CD14-positive monocyte (primary cell): ENCODE data around the gene DDR1. TPM values are rescaled to one million over a fixed set of nuclear protein-coding genes. Genes with fewer than 3 reads are reported as not detected.

ENCODE experiments used
- DNase-seq, 3 donors: peaks; one replicate each; pipeline ENCODE4 v3.0.0-alpha.2; 2011 to 2022
- H2AFZ ChIP-seq: 2 replicates; pipeline ENCODE4 v1.6.0; 2012; ENCODE audit warnings: mild to moderate bottlenecking, low read depth, low read length, inconsistent platforms; ENCODE audit not compliant: insufficient read depth, poor library complexity, severe bottlenecking
- H3K27ac ChIP-seq, 2 donors: 1 replicate in 1 of 2; 2 replicates in 1 of 2; pipeline ENCODE4 v1.5.1; 2012 to 2013; ENCODE audit warnings: low read length in 2 of 2, control low read depth in 1 of 2, inconsistent platforms in 1 of 2, low read depth in 1 of 2, mild to moderate bottlenecking in 1 of 2
- H3K27me3 ChIP-seq, 2 donors: one replicate each; pipeline versions ENCODE4 v1.6.0 to v1.6.1; 2011 to 2013; ENCODE audit warnings: low read length in 2 of 2; ENCODE audit not compliant: control insufficient read depth in 2 of 2, insufficient read depth in 2 of 2
- H3K36me3 ChIP-seq, 2 donors: replicated peaks in 1 of 2; 1 replicate in 1 of 2; 2 replicates in 1 of 2; pipeline versions ENCODE4 v1.5.1 to v1.6.1; 2012 to 2013; ENCODE audit warnings: low read length in 2 of 2, control low read depth in 1 of 2, inconsistent platforms in 1 of 2, mild to moderate bottlenecking in 1 of 2; ENCODE audit not compliant: insufficient read depth in 2 of 2, control insufficient read depth in 1 of 2
- H3K4me1 ChIP-seq, 2 donors: 1 replicate in 1 of 2; 2 replicates in 1 of 2; pipeline versions ENCODE4 v1.5.1 to v1.6.1; 2012 to 2013; ENCODE audit warnings: low read length in 2 of 2, control low read depth in 1 of 2, inconsistent platforms in 1 of 2, mild to moderate bottlenecking in 1 of 2, moderate library complexity in 1 of 2; ENCODE audit not compliant: insufficient read depth in 2 of 2, control insufficient read depth in 1 of 2
- H3K4me2 ChIP-seq: replicated peaks from 2 replicates; pipeline ENCODE3; 2012; ENCODE audit warnings: low read length, moderate library complexity, mild to moderate bottlenecking; ENCODE audit not compliant: poor library complexity, severe bottlenecking; ENCODE audit errors: extremely low read depth
- H3K4me3 ChIP-seq, 3 experiments: fragments of 200-600 bp in 1 of 3; sonication (generic) in 1 of 3; replicated peaks in 1 of 3; 1 replicate in 2 of 3; 2 replicates in 1 of 3; pipeline ENCODE4 v1.5.1; 2011 to 2013; ENCODE audit warnings: low read length in 3 of 3, mild to moderate bottlenecking in 3 of 3, control low read depth in 2 of 3, low read depth in 2 of 3, inconsistent platforms in 1 of 3, moderate library complexity in 1 of 3
- H3K79me2 ChIP-seq: 2 replicates; pipeline ENCODE4 v1.6.0; 2012; ENCODE audit warnings: mild to moderate bottlenecking, control low read depth, inconsistent platforms, low read length, moderate library complexity; ENCODE audit not compliant: insufficient read depth
- H3K9ac ChIP-seq: 2 replicates; pipeline ENCODE4 v1.6.0; 2017; ENCODE audit warnings: low read length, mild to moderate bottlenecking; ENCODE audit not compliant: insufficient read depth, poor library complexity, severe bottlenecking
- H3K9me3 ChIP-seq, 2 donors: replicated peaks in 1 of 2; 1 replicate in 1 of 2; 2 replicates in 1 of 2; pipeline versions ENCODE4 v1.5.1 to v1.6.1; 2012 to 2013; ENCODE audit warnings: low read length in 2 of 2, control low read depth in 1 of 2; ENCODE audit not compliant: control insufficient read depth in 1 of 2, insufficient read depth in 1 of 2
- H4K20me1 ChIP-seq: 2 replicates; pipeline ENCODE4 v1.6.0; 2012; ENCODE audit warnings: mild to moderate bottlenecking, low read length, control low read depth, moderate library complexity; ENCODE audit not compliant: insufficient read depth
- H3K27ac Mint-ChIP-seq, 7 donors: one replicate each; pipeline ENCODE4 v1.8.0; 2020; ENCODE audit warnings: mild to moderate bottlenecking in 7 of 7, mixed read lengths in 7 of 7, moderate library complexity in 6 of 7, inconsistent platforms in 2 of 7
- H3K27me3 Mint-ChIP-seq, 3 donors: one replicate each; pipeline ENCODE4 v1.8.0; 2021 to 2022; ENCODE audit warnings: low read depth in 3 of 3, mild to moderate bottlenecking in 3 of 3, mixed read lengths in 3 of 3, moderate library complexity in 3 of 3, inconsistent platforms in 1 of 3
- H3K36me3 Mint-ChIP-seq, 2 donors: one replicate each; pipeline ENCODE4 v1.8.0; 2020; ENCODE audit warnings: mixed read lengths in 2 of 2, inconsistent platforms in 1 of 2, mild to moderate bottlenecking in 1 of 2
- H3K4me1 Mint-ChIP-seq: one replicate; pipeline ENCODE4 v1.8.0; 2020; ENCODE audit warnings: mild to moderate bottlenecking, mixed read lengths
- H3K4me3 Mint-ChIP-seq, 2 donors: one replicate each; pipeline ENCODE4 v1.8.0; 2020; ENCODE audit warnings: mild to moderate bottlenecking in 2 of 2, mixed read lengths in 2 of 2, moderate library complexity in 1 of 2
- H3K9me3 Mint-ChIP-seq, 7 donors: one replicate each; pipeline ENCODE4 v1.8.0; 2020 to 2022; ENCODE audit warnings: mixed read lengths in 7 of 7, mild to moderate bottlenecking in 6 of 7, moderate library complexity in 6 of 7, inconsistent platforms in 2 of 7
- CTCF ChIP-seq: fragments of 200-600 bp; IDR thresholded peaks from one replicate; pipeline ENCODE4 v1.8.0; 2022; ENCODE audit warnings: antibody characterized with exemption, mild to moderate bottlenecking
- WGBS: methylation state at CpG from one replicate; pipeline ENCODE4 v1.1.5; 2013; ENCODE audit warnings: missing lambda C conversion rate; ENCODE audit not compliant: insufficient coverage; 5-methylcytosine and 5-hydroxymethylcytosine counted together
- intact Hi-C, 2 donors: fragments of 100-400 bp; cut with micrococcal nuclease; formaldehyde crosslinking; loops; one replicate each; pipeline versions ENCODE4 v1.15.0 to v1.15.1; 2023
- polyA plus RNA-seq, 3 donors: library from polyadenylated mRNA; depleted of rRNA in 1 of 3; unstranded in 2 of 3; stranded (reverse) in 1 of 3; fragments of 300-500 nt in 2 of 3; fragments of >200 nt in 1 of 3; fragmentation: Illumina TruSeq in 2 of 3; gene quantifications; 1 replicate in 2 of 3; 2 replicates in 1 of 3; pipeline ENCODE4 v1.2.3, GENCODE V29; 2012 to 2021

The DDR1 gene
- polyA plus RNA-seq, 3 donors = 0.39 to 1.0 (median 0.51) TPM

GRCh38 chr6:30891816-30892538 lies 7.7 kb downstream of the DDR1 start:
- 61% methylated on average over 14 of the region's 21 CpGs for WGBS
- Histone ChIP-seq H4K20me1 (no peaks in the 10 kb centered on the region), H3K27ac (no peak overlapping the region), H2AFZ (no peak overlapping the region), H3K9me3 (no peaks in the 10 kb centered on the region), H3K9ac (no peak overlapping the region), H3K4me3 (no peak overlapping the region), H3K36me3 (no peaks in the 10 kb centered on the region), H3K27me3 (peaks cover 0 to under 1% of the 10 kb centered on the region in 2 donors), H3K4me1 (no peaks in the 10 kb centered on the region), H3K79me2 (no peaks in the 10 kb centered on the region), H3K4me2 (no peak overlapping the region)
- H3K36me3 Mint-ChIP-seq = no peaks in the 10 kb centered on the region
- no peak overlapping the region for H3K4me3 Mint-ChIP-seq
- peaks cover 3 to 13% (median 4%) of the 10 kb centered on the region in 3 donors for H3K27me3 Mint-ChIP-seq
- TF ChIP-seq CTCF = no peak
- DNase-seq = no peak
- H3K4me1 Mint-ChIP-seq = no peaks in the 10 kb centered on the region
- no peak overlapping the region for H3K27ac Mint-ChIP-seq
- H3K9me3 Mint-ChIP-seq = no peaks in the 10 kb centered on the region
- intact Hi-C loops = no loop called here

GRCh38 chr6:30893001-30893591 lies 8.8 kb downstream of the DDR1 start:
- 96% methylated on average over 12 of the region's 16 CpGs for WGBS

More at GRCh38 chr6:30893001-30893591, 8.8 kb downstream of the DDR1 start:
- H3K27ac Mint-ChIP-seq = no peak overlapping the region
- DNase-seq = no peak
- H3K27me3 ChIP-seq = no peaks in the 10 kb centered on the region
- no peak overlapping the region for H3K9ac ChIP-seq
- H3K4me3 Mint-ChIP-seq = no peak overlapping the region
- TF ChIP-seq CTCF = no peak
- H3K27me3 Mint-ChIP-seq = peaks cover 4 to 13% (median 5%) of the 10 kb centered on the region in 3 donors
- no peaks in the 10 kb centered on the region for H3K9me3 ChIP-seq
- H3K27ac ChIP-seq = no peak overlapping the region
- no peaks in the 10 kb centered on the region for H4K20me1 ChIP-seq
- no peaks in the 10 kb centered on the region for H3K4me1 ChIP-seq
- intact Hi-C loops = no loop called here
- no peak overlapping the region for H2AFZ ChIP-seq
- H3K79me2 ChIP-seq = no peaks in the 10 kb centered on the region
- H3K4me2 ChIP-seq = no peak overlapping the region
- no peak overlapping the region for H3K4me3 ChIP-seq
- no peaks in the 10 kb centered on the region for H3K36me3 ChIP-seq
- H3K9me3 Mint-ChIP-seq = no peaks in the 10 kb centered on the region
- no peaks in the 10 kb centered on the region for H3K4me1 Mint-ChIP-seq
- H3K36me3 Mint-ChIP-seq = no peaks in the 10 kb centered on the region
